DOHH2 (cell line): ENCODE results near the gene RBM6.

Experiments
- CTCF ChIP-seq: fragments of 200-600 bp; sonication (generic); IDR thresholded peaks from one replicate; pipeline ENCODE4 v1.5.1; 2014; ENCODE audit warnings: antibody characterized with exemption, mild to moderate bottlenecking, low read depth, low read length; ENCODE audit not compliant: poor library complexity, severe bottlenecking
- EZH2phosphoT487 ChIP-seq: fragments of 200-600 bp; sonication (generic); IDR thresholded peaks from 2 replicates; pipeline ENCODE4 v1.6.1; 2017; ENCODE audit warnings: borderline replicate concordance, mild to moderate bottlenecking, antibody characterized with exemption, low read length, moderate library complexity, mixed read lengths

GRCh38 chr3:50044976-50045375, 105.0 kb downstream of the RBM6 start:
- TF ChIP-seq EZH2phosphoT487: no peak
- no peak for TF ChIP-seq CTCF
